ENCODE results near the gene PPP1R14D.

The PPP1R14D gene

DNA sequence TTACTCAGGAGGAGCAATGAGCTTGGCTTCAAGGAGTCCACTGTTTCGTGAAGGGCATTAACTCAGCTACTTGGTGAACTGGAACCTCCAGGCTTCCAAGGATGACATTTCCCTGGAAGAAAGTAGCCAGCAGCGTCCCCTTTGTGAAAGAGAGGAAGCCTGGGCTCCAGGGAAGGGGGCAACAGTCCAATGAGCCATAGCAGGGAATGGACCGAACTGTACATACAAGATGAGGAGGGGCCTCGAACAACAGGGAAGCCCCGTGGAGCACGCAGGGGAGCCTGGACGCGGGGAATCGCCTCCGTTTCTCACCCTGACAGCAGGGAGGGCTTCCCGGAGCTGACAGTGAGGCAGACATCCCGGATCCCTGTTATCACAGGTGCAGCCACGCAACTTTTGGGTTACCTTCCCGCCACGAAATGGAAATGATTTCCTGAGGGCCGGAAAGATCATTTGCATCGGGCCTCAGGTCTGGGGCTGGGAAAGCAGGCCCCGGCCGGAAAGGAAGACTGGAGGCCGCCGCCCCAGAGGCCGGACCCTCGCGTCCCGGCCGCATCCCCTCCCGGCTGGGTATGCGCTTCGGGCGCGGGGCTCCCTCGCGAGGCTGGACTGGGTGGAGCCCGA, 14.9 kb upstream of the PPP1R14D start:
- H4K20me1 ChIP-seq, result peaks cover 30% of the 10 kb centered on the region
- peak overlapping the region; percentile 93 for H3K4me3 ChIP-seq
- H3K9me3 ChIP-seq, result no peaks in the 10 kb centered on the region
- no peaks in the 10 kb centered on the region; the same call in 1 of the 2 replicates for H3K36me3 ChIP-seq
- peaks cover 43% of the 10 kb centered on the region for H3K4me1 ChIP-seq
- TF ChIP-seq Cebpa-rat (IDR thresholded peaks at IDR 0.05), result no peak
- H3K27ac ChIP-seq, result peak overlapping the region; percentile 77
- peak overlapping the region; percentile 78 for H3K9ac ChIP-seq
- H3K4me2 ChIP-seq, result peak overlapping the region; percentile 92
- 0 out of 2 replicates have a peak, but pooled peaks cover 2% of the 10 kb centered on the region for H3K27me3 ChIP-seq

DNA sequence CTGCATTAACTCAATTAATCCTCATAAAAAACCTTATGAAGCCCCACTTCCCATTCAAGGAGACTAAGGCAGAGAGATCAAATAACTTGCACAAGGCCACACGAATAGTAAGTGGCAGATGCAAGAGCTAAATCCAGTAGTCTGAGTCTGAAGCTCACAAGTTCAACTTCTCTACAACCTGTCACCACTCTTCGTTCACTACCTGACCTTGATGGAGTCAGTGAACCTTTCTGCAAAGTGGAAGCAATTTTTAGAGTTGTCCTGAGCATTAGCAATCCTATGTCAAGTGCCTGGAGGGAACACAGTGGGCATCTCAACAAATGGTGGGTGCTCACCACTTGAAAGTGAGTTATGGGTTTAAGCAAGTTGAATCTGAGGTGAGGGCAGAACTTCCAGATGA, 13.2 kb upstream of the PPP1R14D start:
- TF ChIP-seq Cebpa-rat (IDR thresholded peaks at IDR 0.05), result no peak
- no peak overlapping the region for H3K9ac ChIP-seq
- no peak overlapping the region for H3K27ac ChIP-seq
- 0 out of 2 replicates have a peak, but pooled peaks cover 2% of the 10 kb centered on the region for H3K27me3 ChIP-seq
- H4K20me1 ChIP-seq, result peaks cover 17% of the 10 kb centered on the region; the same call in 1 of the 2 replicates
- H3K36me3 ChIP-seq, result no peaks in the 10 kb centered on the region; the same call in 1 of the 2 replicates
- no peaks in the 10 kb centered on the region for H3K9me3 ChIP-seq
- H3K4me1 ChIP-seq, result peaks cover 28% of the 10 kb centered on the region
- no peak overlapping the region for H3K4me2 ChIP-seq
- H3K4me3 ChIP-seq, result no peak overlapping the region

DNA sequence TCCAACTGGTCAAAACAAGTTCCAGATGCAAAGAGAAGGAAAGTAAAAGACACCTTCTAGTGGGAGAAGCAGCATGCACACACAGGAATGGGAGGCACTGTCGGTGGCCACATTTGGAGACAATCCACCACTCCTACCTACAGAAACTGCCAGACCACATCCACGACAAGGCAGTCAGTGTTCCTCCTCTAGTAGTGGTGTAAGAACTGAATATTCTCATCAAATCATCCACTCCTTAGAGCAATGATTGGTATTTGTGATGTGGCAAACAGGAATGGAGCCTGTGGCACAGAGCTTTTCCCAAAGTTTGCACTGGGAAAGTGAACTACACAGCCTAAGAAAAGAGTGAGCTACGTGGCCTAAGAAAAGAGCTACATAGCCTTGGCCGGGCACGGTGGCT, 10.2 kb upstream of the PPP1R14D start:
- H4K20me1 ChIP-seq, result no peaks in the 10 kb centered on the region
- no peak for TF ChIP-seq Cebpa-rat (IDR thresholded peaks at IDR 0.05)
- H3K9me3 ChIP-seq, result no peaks in the 10 kb centered on the region
- 0 out of 2 replicates have a peak, but pooled peaks cover 2% of the 10 kb centered on the region for H3K27me3 ChIP-seq
- peaks cover 7% of the 10 kb centered on the region; the same call in 1 of the 2 replicates for H3K4me1 ChIP-seq
- no peaks in the 10 kb centered on the region for H3K36me3 ChIP-seq
- H3K4me2 ChIP-seq, result no peak overlapping the region
- no peak overlapping the region for H3K9ac ChIP-seq
- H3K27ac ChIP-seq, result no peak overlapping the region
- H3K4me3 ChIP-seq, result no peak overlapping the region

DNA sequence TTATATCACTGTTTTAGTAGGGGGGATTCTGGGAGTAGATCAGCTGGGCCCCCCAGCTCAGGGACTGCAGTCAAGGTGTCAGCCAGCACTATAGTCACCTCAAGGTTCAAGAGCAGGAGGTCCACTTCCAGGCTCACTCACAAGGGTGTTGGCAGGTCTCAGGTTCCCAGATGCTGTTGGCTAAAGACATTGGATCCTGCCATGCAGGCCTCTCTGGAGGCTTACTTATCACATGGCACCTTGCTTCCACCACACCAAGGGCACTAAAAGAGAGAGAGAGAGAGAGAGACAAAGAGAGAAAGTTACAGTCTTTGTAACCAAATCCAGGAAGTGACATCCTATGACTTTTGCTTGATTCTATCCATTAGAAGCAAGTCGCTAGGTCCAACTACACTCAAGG, 7.5 kb upstream of the PPP1R14D start:
- no peaks in the 10 kb centered on the region for H3K4me1 ChIP-seq
- no peak overlapping the region for H3K9ac ChIP-seq
- no peak overlapping the region for H3K4me3 ChIP-seq
- H3K27me3 ChIP-seq, result no peaks in the 10 kb centered on the region
- H3K36me3 ChIP-seq, result no peaks in the 10 kb centered on the region
- H3K4me2 ChIP-seq, result no peak overlapping the region
- no peaks in the 10 kb centered on the region for H4K20me1 ChIP-seq
- H3K9me3 ChIP-seq, result no peaks in the 10 kb centered on the region
- TF ChIP-seq Cebpa-rat (IDR thresholded peaks at IDR 0.05), result no peak
- H3K27ac ChIP-seq, result no peak overlapping the region

DNA sequence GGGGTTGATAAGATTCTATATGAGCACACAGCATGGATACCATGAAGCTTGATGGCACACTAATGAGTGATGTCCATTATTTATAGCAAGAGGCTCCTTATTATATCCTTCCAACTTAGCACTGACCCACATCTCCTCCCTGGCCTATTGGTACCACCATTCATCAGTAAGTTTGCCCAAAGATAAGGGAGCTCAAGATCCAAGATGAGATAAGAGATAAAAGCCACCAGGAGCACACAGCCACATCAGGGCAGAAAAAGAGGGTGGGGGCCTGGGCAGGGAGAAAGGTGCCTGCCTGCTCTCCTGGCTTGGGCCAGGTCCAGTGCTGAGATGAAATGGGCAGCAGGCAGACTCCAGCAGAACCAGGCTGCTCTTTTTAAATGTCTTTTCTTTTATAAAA, 4.4 kb upstream of the PPP1R14D start:
- H3K4me3 ChIP-seq, result no peak overlapping the region
- no peaks in the 10 kb centered on the region for H4K20me1 ChIP-seq
- no peaks in the 10 kb centered on the region for H3K36me3 ChIP-seq
- H3K9me3 ChIP-seq, result no peaks in the 10 kb centered on the region
- H3K27ac ChIP-seq, result no peak overlapping the region
- no peak overlapping the region for H3K9ac ChIP-seq
- H3K4me1 ChIP-seq, result no peaks in the 10 kb centered on the region
- H3K4me2 ChIP-seq, result no peak overlapping the region
- H3K27me3 ChIP-seq, result no peaks in the 10 kb centered on the region
- no peak for TF ChIP-seq Cebpa-rat (IDR thresholded peaks at IDR 0.05)

DNA sequence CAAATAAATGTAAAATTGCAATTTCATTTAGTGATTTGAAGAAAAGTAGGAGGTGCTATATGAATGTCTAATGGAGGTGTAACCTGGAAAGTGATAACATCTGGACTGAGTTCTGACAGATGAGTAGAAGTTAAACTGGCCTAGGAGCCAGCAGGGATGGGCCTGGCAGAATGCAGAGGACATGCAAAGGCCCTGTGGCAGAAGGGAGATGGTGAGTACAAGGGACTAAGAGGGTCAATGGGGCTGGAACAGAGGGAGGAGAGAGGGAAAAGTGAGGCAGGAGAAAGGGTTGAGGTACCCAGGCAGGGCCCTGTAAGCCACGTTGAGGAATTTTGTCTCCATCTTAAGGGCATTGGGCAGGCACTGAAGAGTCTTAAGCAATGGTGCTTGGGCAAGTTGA, 3.4 kb upstream of the PPP1R14D start:
- H3K4me1 ChIP-seq, result no peaks in the 10 kb centered on the region
- no peak overlapping the region for H3K9ac ChIP-seq
- no peak overlapping the region for H3K27ac ChIP-seq
- TF ChIP-seq Cebpa-rat (IDR thresholded peaks at IDR 0.05), result no peak
- H3K9me3 ChIP-seq, result no peaks in the 10 kb centered on the region
- H3K36me3 ChIP-seq, result no peaks in the 10 kb centered on the region
- H3K4me2 ChIP-seq, result no peak overlapping the region
- H3K4me3 ChIP-seq, result no peak overlapping the region
- no peaks in the 10 kb centered on the region for H4K20me1 ChIP-seq
- H3K27me3 ChIP-seq, result no peaks in the 10 kb centered on the region

DNA sequence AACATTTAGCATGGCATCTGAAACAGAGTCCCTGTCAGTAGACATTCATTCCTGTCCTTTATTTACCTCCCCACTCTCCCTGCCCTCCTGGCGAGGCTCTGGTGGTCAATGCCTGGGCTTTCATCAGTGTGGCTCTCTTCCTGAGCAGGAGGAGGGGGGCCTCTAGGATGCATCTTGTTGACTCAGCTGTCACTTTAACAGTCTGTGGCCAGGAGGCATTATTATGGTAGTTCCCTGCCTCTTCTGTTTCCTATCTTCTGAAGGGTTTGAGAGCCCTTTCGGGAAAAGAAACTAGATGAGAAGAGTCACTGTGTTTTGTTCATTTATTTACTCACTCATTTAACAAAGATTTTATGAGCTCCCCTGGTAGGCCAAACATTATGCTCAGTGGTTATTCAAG, 2.4 kb upstream of the PPP1R14D start:
- no peaks in the 10 kb centered on the region for H3K36me3 ChIP-seq
- H3K4me1 ChIP-seq, result no peaks in the 10 kb centered on the region
- H3K27ac ChIP-seq, result no peak overlapping the region
- H3K9ac ChIP-seq, result no peak overlapping the region
- H3K4me3 ChIP-seq, result no peak overlapping the region
- H3K4me2 ChIP-seq, result no peak overlapping the region
- no peaks in the 10 kb centered on the region for H3K9me3 ChIP-seq
- no peak for TF ChIP-seq Cebpa-rat (IDR thresholded peaks at IDR 0.05)
- H3K27me3 ChIP-seq, result no peaks in the 10 kb centered on the region
- H4K20me1 ChIP-seq, result no peaks in the 10 kb centered on the region

DNA sequence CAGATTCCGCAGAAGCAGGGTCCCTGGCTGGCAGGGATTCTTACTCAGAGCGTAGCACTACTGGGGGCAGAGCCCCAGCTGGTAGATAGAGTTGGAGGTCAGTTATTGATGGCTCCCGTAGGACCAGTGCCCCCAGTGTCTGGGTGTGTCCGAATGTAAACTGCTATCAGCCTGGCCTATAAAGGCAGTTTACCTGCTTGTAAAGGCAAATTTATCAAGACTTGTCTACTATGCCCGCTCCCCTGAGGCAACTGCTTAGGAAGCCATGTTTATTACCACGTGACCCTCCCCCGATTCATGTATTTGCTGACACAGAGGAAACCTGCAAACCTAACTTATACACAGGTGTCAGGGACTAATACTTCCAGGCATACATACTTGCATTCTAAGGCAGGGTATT, 607 bp upstream of the PPP1R14D start:
- TF ChIP-seq Cebpa-rat (IDR thresholded peaks at IDR 0.05), result no peak
- Histone ChIP-seq H3K9me3 (no peaks in the 10 kb centered on the region), H3K36me3 (no peaks in the 10 kb centered on the region), H3K4me2 (no peak overlapping the region), H3K27ac (no peak overlapping the region), H4K20me1 (no peaks in the 10 kb centered on the region), H3K27me3 (no peaks in the 10 kb centered on the region), H3K4me3 (no peak overlapping the region), H3K4me1 (no peaks in the 10 kb centered on the region), H3K9ac (no peak overlapping the region)

DNA sequence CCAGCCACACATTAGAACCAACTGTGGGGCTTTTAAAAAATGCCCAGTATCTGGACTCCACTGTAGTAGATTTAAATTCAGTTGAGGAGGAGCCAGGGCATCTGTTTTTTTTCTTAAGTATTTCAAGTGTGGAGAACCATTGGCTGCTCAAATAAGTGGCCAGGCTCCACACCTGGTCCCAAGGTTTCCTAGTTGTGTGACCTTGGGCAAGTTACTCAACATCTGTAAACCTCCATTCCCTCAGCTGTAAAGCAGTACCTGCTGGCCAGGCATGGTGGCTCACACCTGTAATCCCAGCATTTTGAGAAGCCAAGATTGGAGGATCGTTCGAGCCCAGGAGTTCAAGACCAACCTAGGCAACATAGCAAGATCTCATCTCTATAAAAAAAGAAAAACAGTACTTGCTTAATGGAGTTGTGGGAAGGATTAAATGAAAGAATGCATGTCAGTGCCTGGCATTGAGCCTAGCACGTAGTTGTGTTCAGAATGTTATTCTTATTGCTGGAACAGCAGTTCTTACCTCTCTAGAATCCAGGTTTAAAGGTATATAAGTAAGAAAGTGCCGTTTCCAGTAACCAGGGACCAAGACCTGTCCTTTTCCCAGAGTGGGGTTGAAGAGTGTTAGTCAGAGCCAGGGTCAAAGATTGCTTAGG, 2.0 kb downstream of the PPP1R14D start:
- H3K4me1 ChIP-seq, result no peaks in the 10 kb centered on the region
- no peak overlapping the region for H3K9ac ChIP-seq

DNA sequence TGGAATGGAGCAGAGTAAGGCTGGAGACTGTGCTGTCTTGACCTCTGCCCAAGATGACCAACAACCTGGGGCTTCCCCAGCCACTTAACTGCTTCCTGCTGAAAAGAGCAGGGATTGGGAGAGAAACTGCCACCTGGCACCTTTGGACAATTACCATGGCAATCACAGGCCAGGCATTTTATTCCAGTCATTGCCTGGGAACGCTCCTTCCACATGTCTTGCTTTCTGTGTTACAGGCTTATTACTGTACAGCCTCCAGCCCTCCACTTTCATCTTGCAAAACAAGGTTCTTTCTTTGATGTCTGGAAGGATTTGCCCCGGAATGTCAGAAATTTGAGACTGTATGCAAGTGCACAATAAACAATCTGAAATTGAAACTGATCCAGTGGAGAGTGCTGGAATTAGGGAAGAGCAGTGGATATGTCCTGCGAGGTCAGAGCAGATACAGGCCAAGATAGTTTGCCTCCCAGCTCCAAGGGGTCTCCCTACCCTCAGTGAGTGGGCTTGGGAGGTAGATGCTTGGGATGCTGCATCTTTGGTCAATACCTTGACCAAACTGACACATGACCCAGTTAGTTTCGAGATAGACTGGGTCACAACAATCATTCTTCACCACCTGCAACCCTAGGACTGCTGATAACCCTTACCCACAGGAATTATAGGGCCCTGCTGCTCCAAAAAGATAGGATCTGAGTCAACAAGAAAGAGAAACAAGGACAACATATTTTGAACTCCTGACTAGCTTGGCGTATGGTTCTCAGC, 2.7 kb downstream of the PPP1R14D start:
- Histone ChIP-seq H4K20me1 (no peaks in the 10 kb centered on the region), H3K4me3 (no peak overlapping the region), H3K9me3 (no peaks in the 10 kb centered on the region), H3K4me2 (no peak overlapping the region), H3K36me3 (no peaks in the 10 kb centered on the region), H3K4me1 (no peaks in the 10 kb centered on the region), H3K9ac (no peak overlapping the region), H3K27ac (no peak overlapping the region), H3K27me3 (no peaks in the 10 kb centered on the region)
- no peak for TF ChIP-seq Cebpa-rat (IDR thresholded peaks at IDR 0.05)

More for the DNA sequence above, 2.0 kb downstream of the PPP1R14D start:
- H3K27ac ChIP-seq, result no peak overlapping the region
- no peak for TF ChIP-seq Cebpa-rat (IDR thresholded peaks at IDR 0.05)
- H3K9me3 ChIP-seq, result no peaks in the 10 kb centered on the region
- no peaks in the 10 kb centered on the region for H4K20me1 ChIP-seq
- no peaks in the 10 kb centered on the region for H3K36me3 ChIP-seq
- H3K27me3 ChIP-seq, result no peaks in the 10 kb centered on the region
- H3K4me3 ChIP-seq, result no peak overlapping the region
- H3K4me2 ChIP-seq, result no peak overlapping the region

Data from BLaER1 (cell line).